Stimulated activated CD4-positive, alpha-beta T cell treated with anti-CD3 and anti-CD28 coated beads, Interleukin-1b, Interleukin-23, amount 100 ng/mL, for 1 hour (primary cell): ENCODE results near the gene MAB21L4.

Experiments
- DNase-seq, 2 donors: peaks; one replicate each; pipeline ENCODE4 v3.0.0-alpha.2; 2020; ENCODE audit warnings: low read depth in 2 of 2

Gene MAB21L4

DNA sequence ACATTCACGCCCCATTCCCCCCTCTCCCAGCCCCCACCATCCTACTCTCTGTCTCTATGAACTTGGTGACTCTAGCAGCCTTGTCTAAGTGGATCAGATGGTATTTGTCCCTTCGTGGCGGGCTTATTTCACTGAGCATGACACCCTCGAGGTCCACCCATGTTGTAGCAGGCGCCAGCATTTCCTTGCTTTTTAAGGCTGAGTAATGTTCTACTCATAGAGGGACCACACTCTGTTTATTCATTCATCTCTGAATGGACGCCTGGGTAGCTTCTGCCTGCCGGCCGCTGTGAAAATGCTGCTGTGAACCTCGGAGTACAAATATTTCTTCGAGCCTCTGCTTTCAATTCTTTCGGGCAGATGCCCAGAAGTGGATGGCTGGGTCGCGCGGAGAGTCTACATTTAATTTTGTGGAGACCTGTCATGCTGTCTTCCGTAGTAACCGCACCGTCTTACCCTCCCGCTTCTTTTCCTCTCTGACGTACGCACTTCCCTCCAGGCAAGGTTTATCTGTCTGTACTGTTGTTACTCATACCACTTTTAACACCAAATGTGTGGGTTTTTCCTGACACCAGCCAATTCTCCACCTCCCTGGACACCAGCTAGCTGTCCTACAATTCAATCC is 15.8 kb upstream of the MAB21L4 start:
- no peak for DNase-seq

DNA sequence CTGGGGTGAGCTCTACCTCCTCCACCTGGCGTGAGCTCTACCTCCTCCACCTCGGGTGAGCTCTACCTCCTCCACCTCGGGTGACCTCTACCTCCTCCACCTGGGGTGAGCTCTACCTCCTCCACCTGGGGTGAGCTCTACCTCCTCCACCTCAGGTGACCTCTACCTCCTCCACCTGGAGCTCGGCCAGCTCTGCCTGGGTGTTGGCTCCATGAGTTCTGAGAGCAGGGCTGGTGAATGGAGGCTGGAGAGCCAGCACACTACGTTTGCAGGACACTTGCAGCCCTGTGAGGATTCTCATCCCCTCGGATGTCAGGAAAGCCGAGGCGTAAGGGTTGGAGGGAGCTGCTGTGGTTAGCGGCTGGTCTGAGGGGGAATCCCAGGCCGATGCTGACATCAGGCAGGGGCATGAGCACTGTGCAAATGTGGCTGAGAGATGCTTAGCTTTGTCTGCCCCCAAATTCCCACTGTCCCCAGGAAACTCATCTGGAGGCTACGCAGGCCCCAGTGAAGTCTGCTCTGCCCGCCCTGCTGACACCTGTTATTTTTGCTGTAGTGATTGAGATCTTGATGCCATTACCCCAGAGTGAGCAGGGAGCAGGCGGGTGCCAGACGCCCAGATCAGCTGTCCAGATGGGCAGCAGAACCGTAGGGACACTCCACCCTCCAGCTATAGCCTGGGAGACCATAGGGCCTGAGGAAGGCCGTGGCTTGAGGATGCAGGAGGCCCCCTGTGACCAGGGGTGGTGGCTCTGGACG is 13.4 kb upstream of the MAB21L4 start:
- no peak for DNase-seq

- no peak for DNase-seq
Observed at GRCh38 chr2:240906911-240907590, 11.1 kb upstream of the MAB21L4 start.

GRCh38 chr2:240906141-240906910 is 10.4 kb upstream of the MAB21L4 start, which contains the start of gene CROCC2:
Gene CROCC2, plus strand, starts transcription at chr2:240906336. Its CDS starts 178 bp downstream, at chr2:240906514.
- no peak for DNase-seq

GRCh38 chr2:240905176-240905781 is 9.3 kb upstream of the MAB21L4 start:
- DNase-seq = no peak

DNA sequence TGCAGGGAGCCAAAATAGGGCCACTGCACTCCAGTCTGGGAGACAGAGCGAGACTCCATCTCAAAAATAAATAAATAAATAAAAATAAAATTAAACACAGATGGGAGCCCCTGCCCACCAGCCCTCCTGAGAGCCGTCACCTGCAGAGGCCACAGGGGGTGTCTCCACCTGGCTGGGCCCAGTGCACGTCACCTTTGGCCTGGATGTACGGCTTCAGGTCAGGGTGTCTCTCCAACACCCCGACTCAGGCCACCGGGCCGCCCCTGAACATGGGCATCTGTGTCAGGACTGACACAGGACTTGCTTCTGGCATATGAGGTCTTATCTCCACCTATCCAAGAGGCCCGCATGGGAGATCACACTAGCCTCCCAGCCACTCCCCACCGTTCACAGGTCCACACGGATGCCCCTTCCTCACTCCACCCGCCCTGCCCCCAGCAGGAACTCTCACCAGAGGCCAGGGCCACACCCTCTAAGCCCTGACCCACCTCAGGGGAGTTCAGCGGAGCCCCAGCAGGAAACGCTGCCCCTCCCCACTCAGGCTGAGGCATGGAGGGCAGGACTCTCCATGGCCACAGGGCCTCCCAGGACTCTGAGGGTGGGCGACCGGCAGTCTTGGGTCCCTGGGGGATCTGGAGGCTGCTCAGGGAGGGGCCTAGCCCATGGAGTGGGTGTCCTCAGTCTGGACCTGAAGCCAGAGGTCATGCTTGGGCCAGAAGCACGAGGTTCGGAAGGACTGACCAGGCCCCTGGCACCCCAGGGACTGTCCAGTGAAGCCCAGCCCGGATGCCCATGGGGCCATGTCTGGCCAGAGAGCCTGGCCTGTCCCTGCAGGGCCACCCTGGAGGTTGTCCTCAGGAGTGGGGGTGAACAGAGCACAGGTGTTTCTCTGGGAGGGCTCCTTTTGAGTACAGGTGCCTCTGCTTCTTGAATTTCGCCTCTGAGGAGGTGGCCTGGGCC is 8.5 kb upstream of the MAB21L4 start:
- no peak for DNase-seq

DNA sequence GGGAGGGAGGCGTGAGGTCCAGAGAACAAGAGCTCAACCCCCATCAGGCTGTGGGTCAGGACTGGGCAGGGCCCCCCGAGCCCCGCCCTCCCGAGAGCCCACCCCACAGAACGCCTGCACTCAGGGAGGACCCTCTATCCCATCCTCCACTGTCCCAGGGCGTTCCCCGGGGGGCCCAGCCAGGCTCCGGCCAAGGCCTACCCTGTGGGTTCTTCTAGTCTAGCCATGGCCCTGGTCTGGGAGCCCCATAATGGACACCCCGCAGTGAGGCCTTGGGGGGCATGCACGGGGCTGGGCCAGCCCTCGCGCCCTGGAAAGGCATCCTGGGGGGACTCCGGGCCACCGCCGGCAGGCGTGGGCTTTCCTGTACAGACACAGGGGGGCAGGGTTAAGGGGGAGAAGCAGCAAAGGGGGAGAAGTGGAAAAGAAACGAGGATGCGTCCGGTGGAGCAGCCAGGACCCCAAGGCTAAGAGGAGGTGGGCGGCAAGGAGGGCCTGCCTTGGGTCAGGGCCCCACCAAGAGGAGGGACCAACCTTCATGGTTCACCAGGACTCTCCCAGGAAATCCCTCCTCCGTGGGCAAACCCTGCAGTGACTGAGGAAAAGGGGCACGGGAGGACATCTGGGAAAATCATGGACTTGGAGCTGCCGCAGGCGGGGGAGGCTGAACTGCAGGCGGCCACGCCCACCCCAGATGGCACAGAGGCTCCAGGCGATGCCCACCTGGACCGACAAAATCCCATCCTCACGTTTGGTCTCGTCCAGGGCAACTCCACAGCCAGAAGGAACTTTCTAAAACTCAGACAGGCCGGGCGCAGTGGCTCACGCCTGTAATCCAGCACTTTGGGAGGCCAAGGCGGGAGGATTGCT is 7.5 kb upstream of the MAB21L4 start:
- DNase-seq = no peak

DNA sequence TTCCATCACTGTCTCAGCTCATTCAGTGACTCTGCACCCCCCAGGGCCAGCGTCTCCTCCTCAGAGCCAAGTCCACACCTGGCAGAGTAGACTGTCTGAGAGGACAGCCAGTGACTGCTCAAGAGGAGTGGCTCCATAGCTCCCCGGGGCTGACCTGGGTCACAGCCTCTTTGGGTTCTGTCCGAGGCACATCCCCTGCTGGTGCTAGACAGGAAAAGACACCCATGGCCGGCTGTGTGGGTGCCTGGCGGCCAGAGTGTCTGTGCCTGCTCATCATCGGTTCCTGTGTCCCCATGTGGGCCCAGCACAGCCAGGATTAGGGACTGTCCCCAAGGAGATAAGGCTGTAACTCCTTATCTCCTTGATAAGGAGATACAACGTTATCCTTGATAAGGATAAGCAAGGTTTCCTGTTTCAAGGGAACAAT is 6.7 kb upstream of the MAB21L4 start:
- no peak for DNase-seq

- no peak for DNase-seq
Observed at GRCh38 chr2:240901986-240902614, 6.1 kb upstream of the MAB21L4 start.

DNA sequence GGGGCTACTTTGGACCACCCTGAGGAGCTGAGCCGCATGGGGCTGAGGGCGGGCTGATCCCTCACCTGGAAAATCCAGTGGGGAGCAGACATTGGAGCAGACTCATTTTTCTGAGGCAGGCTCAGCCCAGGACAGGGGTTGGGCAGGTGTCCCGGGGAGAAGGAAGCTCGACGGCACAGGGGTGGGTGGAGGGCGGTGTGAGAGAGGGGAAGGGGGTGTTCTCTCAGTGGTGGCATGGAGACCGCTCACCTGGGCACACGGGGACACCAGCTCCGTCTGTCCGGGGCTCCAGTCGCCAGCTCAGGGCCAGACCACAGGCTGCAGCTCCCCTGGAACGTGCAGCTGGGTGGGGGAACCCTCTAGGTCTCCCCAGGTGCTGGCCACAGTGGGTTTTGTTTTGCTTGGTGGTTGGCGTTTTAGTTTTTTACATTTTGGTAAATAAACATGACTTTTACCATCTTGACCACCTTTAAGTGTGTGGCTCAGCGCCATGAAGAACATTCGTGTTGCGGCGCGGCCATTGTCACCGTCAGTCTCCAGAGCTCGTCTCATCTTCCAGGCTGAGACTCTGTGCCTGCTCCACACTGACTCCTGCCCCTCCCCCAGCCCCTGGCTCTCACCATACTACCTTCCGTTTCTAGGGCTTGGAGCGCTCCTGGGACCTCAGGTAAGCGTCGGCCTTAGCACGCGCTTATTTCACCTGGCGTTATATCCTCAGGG is 4.3 kb upstream of the MAB21L4 start:
- no peak for DNase-seq

- no peak for DNase-seq
Observed at GRCh38 chr2:240899468-240899865, 3.5 kb upstream of the MAB21L4 start.

DNA sequence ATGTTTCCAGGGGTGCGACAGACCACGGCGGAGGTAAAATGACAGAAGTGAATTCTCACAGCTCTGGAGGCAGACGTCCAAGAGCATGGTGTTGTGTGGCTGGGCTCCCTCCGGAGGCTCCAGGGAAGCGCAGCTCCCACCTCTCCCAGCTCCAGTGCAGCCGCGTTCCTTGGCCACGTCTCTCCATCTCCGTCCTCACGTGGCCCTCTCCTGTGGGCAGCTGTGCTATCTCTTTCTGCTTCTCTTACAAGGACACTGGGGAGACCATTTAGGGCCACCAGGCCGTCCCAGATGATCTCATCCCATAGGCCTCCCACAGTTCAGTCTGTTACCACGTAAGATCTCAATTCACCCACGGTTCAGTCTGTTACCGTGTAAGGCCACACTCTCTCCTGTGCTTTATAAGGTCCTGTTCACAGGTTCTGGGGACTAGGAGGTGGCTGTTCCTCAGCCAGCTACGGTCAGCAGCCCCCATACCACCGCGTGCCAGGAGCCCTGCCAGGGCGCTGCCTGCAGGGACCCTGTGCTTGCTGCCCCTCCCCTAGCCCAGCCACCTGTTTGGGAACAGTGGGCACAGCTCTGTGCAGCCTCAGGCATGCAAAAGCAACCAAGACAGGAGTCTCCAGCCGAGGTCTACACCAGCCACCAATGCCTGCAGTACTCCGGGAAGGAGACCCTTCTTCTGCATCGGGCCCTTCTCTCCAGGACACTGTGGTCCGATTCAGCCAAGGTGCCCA is 2.9 kb upstream of the MAB21L4 start:
- DNase-seq = no peak

DNA sequence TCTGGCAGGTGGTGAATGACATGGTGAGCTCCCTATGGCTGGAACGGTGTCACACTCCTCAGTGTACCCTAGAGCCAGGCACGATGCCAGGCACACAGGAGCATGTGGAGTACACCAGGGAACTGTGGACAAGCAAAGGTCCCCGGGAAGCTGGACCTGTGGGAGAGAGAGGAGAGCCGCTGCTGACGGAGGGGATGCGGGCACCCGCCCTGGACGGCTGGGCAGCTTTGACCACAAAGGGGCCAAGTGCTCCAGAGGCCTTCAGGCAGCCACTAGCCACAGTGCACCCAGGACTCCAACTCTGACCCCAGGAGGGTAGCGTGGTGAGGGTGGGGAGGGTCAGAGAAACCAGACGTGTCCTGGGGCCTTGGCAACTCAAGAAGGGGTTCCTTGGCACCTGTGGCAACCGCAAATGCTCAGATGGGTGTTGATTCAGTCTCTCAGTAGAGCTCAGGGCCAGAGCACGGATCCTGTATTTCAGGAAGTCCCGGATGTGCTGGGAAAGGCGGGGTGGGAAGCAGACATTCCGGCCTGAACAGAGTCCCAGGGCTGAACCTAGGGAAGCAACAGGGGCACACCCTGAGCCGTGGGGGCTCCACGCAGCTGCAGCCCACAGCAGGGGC is 2.3 kb upstream of the MAB21L4 start:
- DNase-seq = no peak

DNA sequence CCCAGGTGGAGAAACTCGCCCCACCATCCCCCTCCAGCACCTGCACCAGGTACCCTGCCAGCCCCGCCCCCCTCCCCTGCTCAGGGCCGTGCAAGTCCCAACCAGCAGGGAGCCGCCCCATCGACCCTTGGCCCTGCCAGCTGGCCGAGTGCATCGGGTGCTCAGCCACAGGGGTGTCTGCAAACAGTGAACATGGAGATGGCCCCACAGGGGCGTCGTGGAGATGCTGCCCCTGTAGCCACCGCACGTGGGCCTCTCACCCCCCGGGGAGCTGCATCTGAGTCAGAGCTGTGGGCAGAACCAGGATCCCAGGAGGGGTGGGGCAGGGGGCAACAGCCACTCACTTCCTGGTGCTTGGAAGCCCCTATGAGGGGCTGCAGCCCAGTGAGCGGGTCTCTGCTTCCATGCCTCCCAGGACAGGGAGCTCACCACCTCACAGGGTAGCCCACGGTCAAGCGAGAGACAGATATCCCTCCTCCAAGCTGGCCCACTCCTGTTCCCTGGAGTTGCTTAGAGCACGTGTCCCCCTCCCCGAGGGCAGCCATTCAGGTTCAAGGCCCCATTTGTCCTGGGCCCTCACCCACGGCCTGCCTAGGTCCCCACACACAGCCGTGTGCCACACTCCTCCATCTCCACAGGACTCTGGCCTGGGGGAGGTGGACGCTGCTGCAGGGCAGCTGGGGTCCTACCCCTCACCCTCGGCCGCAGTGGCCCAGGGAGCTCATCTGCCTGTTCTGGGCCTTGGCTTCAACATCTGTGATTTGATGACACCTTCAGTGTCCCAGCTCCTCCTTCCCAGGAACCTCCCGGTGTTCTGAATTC is 1.1 kb upstream of the MAB21L4 start:
- no peak for DNase-seq

- no peak for DNase-seq
Observed at GRCh38 chr2:240896394-240896793, 438 bp upstream of the MAB21L4 start.

GRCh38 chr2:240894836-240895558 is 959 bp downstream of the MAB21L4 start:
- no peak for DNase-seq
